Measurements from ENCODE around the gene KCNMB2. TPM values are rescaled to one million over a fixed set of nuclear protein-coding genes. Genes with fewer than 3 reads are reported as not detected.

Gene KCNMB2
- total and polyA plus RNA-seq, 2 experiments from 2014 or later: 2.4 TPM; not detected in 1

DNA sequence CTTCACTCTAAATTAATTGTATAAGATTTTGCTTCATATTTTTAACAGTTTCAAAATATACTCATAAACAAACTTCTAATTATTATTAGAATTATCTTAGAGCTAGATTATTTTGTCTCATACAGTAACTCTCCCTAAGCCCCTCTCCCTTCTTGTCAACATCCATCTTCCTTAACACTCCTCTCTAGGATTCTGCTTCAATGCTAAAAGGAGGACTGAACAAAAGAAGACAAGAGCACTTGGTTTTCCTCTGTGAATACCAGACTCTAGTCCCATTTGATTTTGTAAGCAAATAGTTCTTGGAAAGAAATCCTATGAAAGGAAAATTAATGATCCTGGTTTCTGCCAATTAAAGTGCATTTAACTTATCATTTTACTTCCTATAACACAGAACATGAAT lies 91.8 kb downstream of the KCNMB2 start:
- no peak for TF ChIP-seq EZH2 (IDR thresholded peaks at IDR 0.05; ENCODE audit: borderline replicate concordance)
- TF ChIP-seq EZH2phosphoT487 (IDR thresholded peaks at IDR 0.05; ENCODE audit: low read depth, severe bottlenecking, unreplicated experiment): no peak
- TF ChIP-seq, protein P1, sequence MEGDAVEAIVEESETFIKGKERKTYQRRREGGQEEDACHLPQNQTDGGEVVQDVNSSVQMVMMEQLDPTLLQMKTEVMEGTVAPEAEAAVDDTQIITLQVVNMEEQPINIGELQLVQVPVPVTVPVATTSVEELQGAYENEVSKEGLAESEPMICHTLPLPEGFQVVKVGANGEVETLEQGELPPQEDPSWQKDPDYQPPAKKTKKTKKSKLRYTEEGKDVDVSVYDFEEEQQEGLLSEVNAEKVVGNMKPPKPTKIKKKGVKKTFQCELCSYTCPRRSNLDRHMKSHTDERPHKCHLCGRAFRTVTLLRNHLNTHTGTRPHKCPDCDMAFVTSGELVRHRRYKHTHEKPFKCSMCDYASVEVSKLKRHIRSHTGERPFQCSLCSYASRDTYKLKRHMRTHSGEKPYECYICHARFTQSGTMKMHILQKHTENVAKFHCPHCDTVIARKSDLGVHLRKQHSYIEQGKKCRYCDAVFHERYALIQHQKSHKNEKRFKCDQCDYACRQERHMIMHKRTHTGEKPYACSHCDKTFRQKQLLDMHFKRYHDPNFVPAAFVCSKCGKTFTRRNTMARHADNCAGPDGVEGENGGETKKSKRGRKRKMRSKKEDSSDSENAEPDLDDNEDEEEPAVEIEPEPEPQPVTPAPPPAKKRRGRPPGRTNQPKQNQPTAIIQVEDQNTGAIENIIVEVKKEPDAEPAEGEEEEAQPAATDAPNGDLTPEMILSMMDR (IDR thresholded peaks at IDR 0.05; ENCODE audit: poor library complexity): no peak
- Histone ChIP-seq H3K36me3 (replicated peaks; ENCODE audit: insufficient read depth, low read depth) (no peaks in the 10 kb centered on the region), H4K20me1 (ENCODE audit: insufficient read depth, poor library complexity, severe bottlenecking) (no peaks in the 10 kb centered on the region), H3K27ac (no peak overlapping the region), H2AFZ (no peak overlapping the region), H3K4me2 (no peak overlapping the region), H3K4me1 (ENCODE audit: insufficient read depth) (no peaks in the 10 kb centered on the region), H3K79me2 (no peaks in the 10 kb centered on the region), H3K9me2 (replicated peaks; ENCODE audit: insufficient read depth) (no peaks in the 10 kb centered on the region), H3K4me3 (no peak overlapping the region), H3K9me3 (ENCODE audit: low read depth) (no peaks in the 10 kb centered on the region), H3K27me3 (no peaks in the 10 kb centered on the region)
- DNase-seq (ENCODE audit: low spot score): no peak

DNA sequence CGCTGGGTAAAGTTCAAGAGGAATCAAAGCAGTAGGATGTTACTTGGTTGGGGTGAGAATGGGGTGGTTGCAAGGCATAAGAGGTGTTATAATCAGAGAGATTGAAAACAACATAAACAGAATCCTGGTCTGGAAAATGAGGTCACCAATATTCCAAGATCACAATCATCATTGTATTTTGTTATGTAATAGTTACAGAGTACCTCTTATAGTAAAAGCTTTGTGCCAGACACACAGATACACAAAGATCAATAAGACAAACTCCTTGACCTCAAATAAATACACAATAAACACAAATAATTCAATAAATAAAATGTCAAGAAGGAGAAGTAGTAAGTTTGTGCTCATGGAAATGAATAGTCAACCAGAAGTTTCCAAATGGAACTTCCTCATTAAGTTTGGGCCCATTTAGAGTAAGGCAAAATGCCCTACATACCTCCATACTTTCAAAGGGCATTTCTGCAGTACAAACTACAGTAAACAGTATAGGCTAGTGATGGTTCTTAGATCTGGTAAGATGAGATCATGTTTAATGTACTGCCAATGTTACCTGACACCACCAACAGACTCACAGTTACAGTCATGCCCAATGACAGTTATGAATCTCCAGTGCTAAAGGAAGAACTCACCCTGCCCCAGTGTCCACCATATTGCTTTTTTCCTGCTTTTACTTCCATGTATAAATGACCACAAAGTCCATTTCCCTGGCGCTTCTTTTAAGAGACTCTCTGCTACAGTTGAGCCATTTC lies 93.4 kb downstream of the KCNMB2 start:
- no peak overlapping the region for H3K4me2 ChIP-seq
- no peaks in the 10 kb centered on the region for H3K79me2 ChIP-seq
- H3K27ac ChIP-seq: no peak overlapping the region
- H3K9me3 ChIP-seq (ENCODE audit: low read depth): no peaks in the 10 kb centered on the region
- TF ChIP-seq, protein P1 (IDR thresholded peaks at IDR 0.05; ENCODE audit: poor library complexity): no peak
- TF ChIP-seq EZH2 (IDR thresholded peaks at IDR 0.05; ENCODE audit: borderline replicate concordance): no peak
- no peak for TF ChIP-seq EZH2phosphoT487 (IDR thresholded peaks at IDR 0.05; ENCODE audit: low read depth, severe bottlenecking, unreplicated experiment)
- no peak for DNase-seq (ENCODE audit: low spot score)
- H2AFZ ChIP-seq: no peak overlapping the region
- no peaks in the 10 kb centered on the region for H3K4me1 ChIP-seq (ENCODE audit: insufficient read depth)
- WGBS (ENCODE audit: low lambda C conversion rate, missing lambda C conversion rate): 87% methylated on average over 2 of the region's 2 CpGs
- H3K9me2 ChIP-seq (replicated peaks; ENCODE audit: insufficient read depth): no peaks in the 10 kb centered on the region
- H3K4me3 ChIP-seq: no peak overlapping the region
- H4K20me1 ChIP-seq (ENCODE audit: insufficient read depth, poor library complexity, severe bottlenecking): no peaks in the 10 kb centered on the region
- H3K36me3 ChIP-seq (replicated peaks; ENCODE audit: insufficient read depth, low read depth): no peaks in the 10 kb centered on the region
- H3K27me3 ChIP-seq: no peaks in the 10 kb centered on the region

DNA sequence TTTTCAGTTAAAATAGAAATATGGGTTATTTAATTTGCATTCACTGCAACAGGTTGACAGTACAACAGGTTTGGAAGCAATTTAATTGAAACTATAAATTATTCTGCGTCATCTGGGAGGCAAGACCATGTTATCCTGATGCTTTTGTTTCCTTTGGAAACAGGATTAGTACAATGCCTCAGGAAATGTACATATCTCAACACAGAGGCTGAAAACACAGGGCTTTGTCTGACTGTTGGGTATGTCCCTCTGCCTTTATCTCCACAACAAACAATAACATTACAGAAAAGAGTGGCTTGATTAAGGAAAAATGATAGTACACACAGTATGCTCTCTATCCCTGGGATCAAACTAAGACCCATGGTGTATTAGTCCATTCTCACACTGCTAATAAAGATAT lies 95.7 kb downstream of the KCNMB2 start:
- no peak for DNase-seq (ENCODE audit: low spot score)
- H3K27me3 ChIP-seq: no peaks in the 10 kb centered on the region
- H3K9me3 ChIP-seq (ENCODE audit: low read depth): no peaks in the 10 kb centered on the region
- H3K4me3 ChIP-seq: no peak overlapping the region
- TF ChIP-seq EZH2phosphoT487 (IDR thresholded peaks at IDR 0.05; ENCODE audit: low read depth, severe bottlenecking, unreplicated experiment) (no peak), EZH2 (IDR thresholded peaks at IDR 0.05; ENCODE audit: borderline replicate concordance) (no peak)
- TF ChIP-seq, protein P1 (IDR thresholded peaks at IDR 0.05; ENCODE audit: poor library complexity): no peak
- no peaks in the 10 kb centered on the region for H3K36me3 ChIP-seq (replicated peaks; ENCODE audit: insufficient read depth, low read depth)
- H3K4me2 ChIP-seq: no peak overlapping the region
- no peaks in the 10 kb centered on the region for H3K79me2 ChIP-seq
- no peak overlapping the region for H2AFZ ChIP-seq
- H3K9me2 ChIP-seq (replicated peaks; ENCODE audit: insufficient read depth): no peaks in the 10 kb centered on the region
- H4K20me1 ChIP-seq (ENCODE audit: insufficient read depth, poor library complexity, severe bottlenecking): no peaks in the 10 kb centered on the region
- 82% methylated on average over 1 of the region's 1 CpG for WGBS (ENCODE audit: low lambda C conversion rate, missing lambda C conversion rate)
- no peaks in the 10 kb centered on the region for H3K4me1 ChIP-seq (ENCODE audit: insufficient read depth)
- no peak overlapping the region for H3K27ac ChIP-seq

All from hepatocyte (in vitro differentiated cells).